Measurements from ENCODE around the gene SERPINB13.

DNA sequence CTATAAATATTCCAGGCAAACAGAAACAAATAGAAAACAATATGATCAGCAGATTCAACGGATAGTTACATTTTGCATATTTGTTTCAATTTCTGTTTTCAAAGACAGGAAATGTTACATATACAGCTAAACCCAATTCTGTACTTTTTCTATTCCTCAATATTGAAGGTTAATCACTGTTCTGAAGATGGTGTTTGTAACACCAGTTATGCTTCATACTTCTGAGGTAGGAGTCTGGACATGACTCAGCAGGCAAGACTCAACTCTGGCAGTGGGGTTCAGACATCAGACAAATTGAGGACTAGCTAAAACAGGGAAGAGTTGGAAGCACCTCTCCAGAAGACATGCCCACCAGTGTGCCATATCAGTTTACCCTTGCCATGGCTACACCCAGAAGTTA is 16.6 kb downstream of the SERPINB13 start:
- TF ChIP-seq GATA2 (IDR thresholded peaks at IDR 0.05; ENCODE audit: low read depth, low read length) = no peak
- TF ChIP-seq GATA3 (IDR thresholded peaks at IDR 0.05; ENCODE audit: low read depth, low read length) = no peak
